GM12892 (cell line): ENCODE data around the gene TXN2.
A peak's percentile ranks its signal among the peaks of the same experiment; 100 is the strongest.

ENCODE experiments used
- DNase-seq: peaks from one replicate; pipeline ENCODE4 v3.0.0; 2011; ENCODE audit not compliant: insufficient read length
- FAIRE-seq: peaks from 2 replicates; lab custom pipeline; 2011; peaks lifted over from hg19 to GRCh38; lab: Jason Lieb, UNC
- POLR2A ChIP-seq: IDR thresholded peaks from 2 replicates; pipeline ENCODE4 v1.6.1; 2011; ENCODE audit warnings: low read depth, low read length, control low read depth
- POLR2AphosphoS5 ChIP-seq: IDR thresholded peaks from 2 replicates; pipeline ENCODE4 v1.6.1; 2011; ENCODE audit warnings: low read depth, low read length, control low read depth
- TAF1 ChIP-seq: IDR thresholded peaks from 2 replicates; pipeline ENCODE4 v1.6.1; 2011; ENCODE audit warnings: low read depth, mild to moderate bottlenecking, control low read depth, low read length, borderline replicate concordance

The TXN2 gene

DNA sequence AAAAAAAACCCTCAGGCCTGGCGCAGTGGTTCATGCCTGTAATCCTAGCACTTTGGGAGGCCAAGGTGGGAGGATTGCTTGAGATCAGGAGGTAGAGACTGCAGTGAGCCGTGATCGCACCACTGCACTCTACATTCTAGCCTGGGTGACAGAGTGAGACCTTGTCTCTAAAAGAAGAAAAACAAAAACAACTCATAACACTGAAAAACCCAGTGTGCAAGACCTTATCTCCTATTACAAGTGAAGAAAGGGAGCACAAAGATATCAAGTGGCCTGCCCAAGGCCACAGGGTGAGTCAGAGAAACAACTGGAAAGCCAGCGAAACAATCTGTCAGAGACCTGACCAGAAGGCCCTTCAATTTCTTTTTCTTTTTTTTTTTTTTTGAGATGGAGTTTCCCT, 2.5 kb downstream of the TXN2 start:
- no peak for TF ChIP-seq POLR2A
- no peak for TF ChIP-seq POLR2AphosphoS5
- TF ChIP-seq TAF1 = no peak
- DNase-seq = no peak
- no peak for FAIRE-seq

DNA sequence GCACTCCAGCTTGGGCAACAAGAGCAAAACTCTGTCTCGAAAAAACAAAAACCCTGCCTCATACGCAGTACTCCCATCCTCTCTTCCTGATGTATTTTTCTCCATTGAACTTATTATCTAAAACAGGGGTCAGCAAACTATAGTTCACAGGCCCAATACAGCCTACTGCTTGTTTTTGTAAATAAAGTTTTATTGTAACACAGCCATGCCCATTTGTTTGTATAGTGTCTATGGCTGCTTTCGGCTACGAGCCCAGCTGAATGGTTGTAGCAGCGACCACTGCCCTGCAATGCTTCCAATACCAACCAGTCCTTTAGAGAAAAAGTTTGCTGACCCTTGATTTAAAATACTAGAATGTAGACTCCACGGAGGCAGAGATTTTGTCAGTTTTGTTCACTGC, 6.1 kb downstream of the TXN2 start:
- no peak for TF ChIP-seq TAF1
- TF ChIP-seq POLR2A = no peak
- TF ChIP-seq POLR2AphosphoS5 = no peak
- no peak for FAIRE-seq
- DNase-seq = no peak

DNA sequence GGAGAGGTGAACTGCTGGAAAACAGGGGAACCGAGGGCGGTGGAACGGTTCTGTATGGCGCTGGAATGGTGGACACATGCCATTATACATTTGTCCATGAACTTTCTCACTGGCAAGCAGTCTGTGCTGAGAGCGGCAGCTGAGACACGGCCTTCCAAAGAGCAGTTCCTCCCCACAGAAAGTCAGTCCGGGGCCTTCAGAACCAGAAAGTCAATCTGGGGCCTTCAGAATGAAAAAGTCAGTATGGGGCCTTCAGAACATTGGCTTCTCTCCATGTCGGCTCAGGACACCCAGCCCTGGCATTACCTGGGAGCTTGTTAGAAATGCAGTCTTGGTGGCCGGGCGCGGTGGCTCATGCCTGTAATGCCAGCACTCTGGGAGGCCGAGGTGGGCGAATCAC, 8.8 kb downstream of the TXN2 start:
- TF ChIP-seq TAF1 (no peak), POLR2AphosphoS5 (no peak), POLR2A (no peak)
- DNase-seq (no peak), FAIRE-seq (no peak)

DNA sequence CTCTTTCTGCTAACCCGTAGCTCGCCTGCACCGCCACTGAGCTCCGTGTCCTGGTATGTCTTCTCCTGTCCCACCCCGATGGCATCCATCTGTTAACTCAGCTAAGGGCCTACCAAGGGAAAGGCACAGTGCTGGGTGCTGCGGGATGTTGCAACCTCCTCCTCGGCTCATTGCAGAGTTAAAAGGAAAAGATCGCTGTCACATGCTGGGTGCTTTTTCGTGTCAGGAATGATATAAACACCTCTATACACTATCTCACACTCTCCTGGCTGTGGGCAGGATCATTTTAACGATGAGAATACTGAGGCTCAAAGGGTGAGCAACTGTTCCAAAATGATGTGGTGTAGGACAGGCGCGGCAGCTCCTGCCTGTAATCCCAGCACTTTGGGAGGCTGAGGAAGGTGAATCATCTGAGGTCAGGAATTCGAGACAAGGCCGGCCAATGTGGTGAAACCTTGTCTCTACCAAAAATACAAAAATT, 10.1 kb downstream of the TXN2 start:
- FAIRE-seq (no peak), DNase-seq (no peak)
- TF ChIP-seq POLR2AphosphoS5 (no peak), TAF1 (no peak), POLR2A (no peak)

DNA sequence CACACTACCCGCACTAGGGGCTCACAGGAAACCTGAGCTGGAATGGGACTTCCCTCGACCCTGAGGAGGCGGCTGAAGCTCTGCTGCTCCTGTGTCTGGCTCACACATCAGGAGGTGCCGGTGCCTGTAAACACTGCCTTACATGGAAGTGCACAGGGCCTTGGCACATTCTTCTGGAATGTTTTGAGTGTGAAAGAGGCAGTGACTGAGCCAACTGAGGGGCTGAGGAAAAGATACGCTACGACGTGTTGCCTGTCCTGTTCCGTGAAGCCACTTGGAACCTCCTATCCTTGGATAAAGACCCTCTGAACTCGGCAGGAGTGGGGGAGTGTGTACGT, 10.5 kb downstream of the TXN2 start:
- TF ChIP-seq POLR2A = no peak
- TF ChIP-seq POLR2AphosphoS5 = peak; percentile 31; the same call in 1 of the 2 replicates
- DNase-seq = no peak
- no peak for FAIRE-seq

DNA sequence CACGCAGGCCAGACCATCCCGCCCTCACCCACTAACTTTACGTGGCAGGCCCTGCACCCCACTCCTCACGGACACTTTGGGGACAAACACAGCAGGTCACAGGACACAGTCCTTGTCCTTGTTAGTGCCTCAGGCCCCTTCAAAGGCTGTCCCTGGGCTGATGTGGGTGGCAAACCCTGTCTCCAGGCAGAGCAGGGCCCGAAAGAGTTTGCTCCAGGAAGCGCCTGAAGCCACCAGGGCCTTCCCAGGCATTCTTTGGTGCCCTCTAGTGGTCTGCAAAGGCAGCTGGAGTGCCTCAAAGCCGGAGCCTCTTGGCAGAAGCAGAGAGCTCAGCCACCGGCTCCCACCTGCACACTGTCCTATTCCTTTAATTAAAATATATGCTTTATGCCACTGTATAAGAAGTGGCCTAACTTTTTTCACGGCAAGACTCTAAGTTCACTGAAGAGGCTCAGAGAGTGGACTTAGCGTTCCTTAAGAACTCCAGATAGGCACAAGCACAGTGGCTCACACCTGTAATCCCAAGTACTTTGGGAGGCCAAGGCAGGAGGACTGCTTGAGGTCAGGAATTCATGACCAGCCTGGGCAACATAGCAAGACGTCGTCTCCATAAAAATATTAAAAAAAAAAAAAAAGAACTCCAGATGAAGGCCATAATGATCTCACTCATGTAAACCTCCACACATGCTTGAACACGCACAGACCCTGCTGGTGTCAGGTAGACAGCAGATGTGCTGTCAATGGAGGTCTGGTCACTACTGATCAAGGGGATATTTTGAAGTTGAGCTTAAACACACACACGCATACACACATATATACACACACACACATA, 11.1 kb downstream of the TXN2 start:
- peak; percentile 83 for FAIRE-seq
- peak; percentile 85 for DNase-seq
- TF ChIP-seq POLR2AphosphoS5 (no peak), TAF1 (no peak), POLR2A (no peak)

DNA sequence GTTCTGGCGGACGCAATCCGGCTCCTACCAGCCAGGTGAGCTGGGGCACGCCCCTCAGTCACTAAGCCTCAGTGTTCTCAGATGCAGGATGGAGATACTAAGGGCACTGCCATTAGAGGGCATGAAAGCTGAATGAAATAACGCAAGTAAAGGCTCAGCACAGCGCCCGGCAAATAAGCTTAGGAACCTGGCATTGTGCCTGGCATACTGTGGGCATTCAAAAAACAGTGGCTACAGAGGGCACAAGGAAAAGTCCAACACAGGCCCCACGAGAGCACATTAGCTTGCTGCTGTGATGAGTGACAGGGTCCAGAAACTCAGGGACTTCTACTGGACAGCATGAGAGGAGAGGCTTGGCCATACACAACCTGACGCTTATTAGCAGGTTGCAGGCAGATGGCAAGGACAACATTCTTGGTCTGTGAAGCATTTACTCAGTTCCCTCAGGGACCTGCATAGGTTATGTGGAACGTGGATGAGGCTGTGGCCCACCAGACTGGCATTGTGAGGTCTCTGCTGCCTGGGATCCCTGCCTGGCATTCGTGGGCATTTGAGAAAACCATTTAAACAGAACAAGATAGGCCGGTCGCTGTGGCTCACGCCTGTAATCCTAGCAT, 12.2 kb downstream of the TXN2 start:
- no peak for TF ChIP-seq TAF1
- TF ChIP-seq POLR2AphosphoS5 = no peak
- TF ChIP-seq POLR2A = no peak

DNA sequence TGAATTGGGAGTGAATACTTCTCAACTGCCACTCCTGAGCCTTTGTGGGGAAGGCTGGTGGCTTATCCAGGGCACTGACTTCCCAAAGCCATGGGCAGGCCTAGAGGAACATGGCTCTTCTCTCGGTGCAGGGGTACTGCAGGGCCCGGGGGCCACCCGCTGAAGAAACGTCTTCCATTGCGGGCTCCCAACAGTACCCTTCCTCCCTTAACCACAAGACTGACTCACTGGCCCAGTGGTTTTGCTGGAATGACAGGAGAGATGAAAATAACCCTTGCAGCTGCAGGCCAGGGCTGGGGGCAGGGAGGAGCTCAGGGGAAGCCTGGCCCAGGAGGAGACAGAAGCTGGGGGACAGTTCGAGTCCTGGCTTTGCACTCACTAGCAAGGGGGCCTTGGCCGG, 13.5 kb downstream of the TXN2 start:
- DNase-seq (no peak), FAIRE-seq (no peak)
- TF ChIP-seq TAF1 (no peak), POLR2AphosphoS5 (no peak), POLR2A (no peak)

More for the DNA sequence above, 12.2 kb downstream of the TXN2 start:
- FAIRE-seq (no peak), DNase-seq (no peak)

DNA sequence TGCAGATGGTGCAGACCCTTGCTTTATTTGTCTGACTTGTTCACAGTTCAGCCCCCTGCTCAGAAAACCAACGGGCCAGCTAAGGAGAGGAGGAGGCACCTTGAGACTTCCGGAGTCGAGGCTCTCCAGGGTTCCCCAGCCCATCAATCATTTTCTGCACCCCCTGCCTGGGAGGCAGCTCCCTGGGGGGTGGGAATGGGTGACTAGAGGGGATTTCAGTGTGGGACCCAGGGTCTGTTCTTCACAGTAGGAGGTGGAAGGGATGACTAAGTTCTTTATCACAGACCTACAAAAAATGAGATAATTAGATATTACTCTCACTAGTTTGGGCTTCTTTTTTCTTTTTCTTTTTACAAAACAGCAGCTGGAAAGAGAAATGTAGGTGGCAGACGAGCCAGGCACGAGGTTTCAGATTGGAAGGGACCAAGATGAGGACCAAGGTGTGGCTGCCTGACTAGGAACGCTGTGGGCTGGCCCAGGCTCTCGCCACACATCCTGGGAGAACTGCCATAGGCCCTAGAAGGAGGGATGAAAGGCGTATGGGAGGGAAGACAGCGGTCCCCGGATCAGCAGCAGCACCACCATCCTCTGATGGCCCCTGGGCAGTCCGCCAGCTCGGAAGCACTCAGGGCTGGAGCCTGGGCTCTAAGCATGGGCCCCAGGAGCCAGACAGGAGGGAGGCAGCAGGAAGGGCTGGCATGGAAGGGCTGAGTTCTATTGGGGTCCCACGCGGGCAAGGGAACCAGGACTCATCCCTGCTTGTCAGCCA, 14.2 kb downstream of the TXN2 start:
- DNase-seq (no peak), FAIRE-seq (no peak)
- no peak for TF ChIP-seq TAF1
- no peak for TF ChIP-seq POLR2A
- TF ChIP-seq POLR2AphosphoS5 = no peak

DNA sequence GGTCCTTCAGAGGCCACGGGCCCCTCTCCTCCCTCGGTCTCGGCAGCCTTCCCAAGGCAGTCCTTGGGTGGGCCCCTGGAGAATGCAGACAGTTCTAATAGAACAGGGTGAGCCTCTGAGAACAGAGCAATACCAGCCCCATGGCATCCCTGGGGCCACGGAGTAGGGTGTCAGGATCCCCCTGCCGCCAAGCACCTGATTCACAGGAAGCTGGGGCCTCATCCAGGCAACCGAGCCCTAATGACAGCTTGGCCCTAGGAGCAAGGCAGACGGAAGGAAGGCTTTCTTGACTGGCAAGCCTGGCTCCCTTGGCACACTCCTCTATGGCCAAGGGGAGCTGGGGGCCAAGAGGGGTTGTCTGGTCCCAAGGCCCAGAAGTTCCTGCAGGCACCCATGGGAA, 15.2 kb downstream of the TXN2 start:
- TF ChIP-seq TAF1 (no peak), POLR2AphosphoS5 (no peak; the same call in 1 of the 2 replicates), POLR2A (no peak)
- FAIRE-seq = no peak
- no peak for DNase-seq

DNA sequence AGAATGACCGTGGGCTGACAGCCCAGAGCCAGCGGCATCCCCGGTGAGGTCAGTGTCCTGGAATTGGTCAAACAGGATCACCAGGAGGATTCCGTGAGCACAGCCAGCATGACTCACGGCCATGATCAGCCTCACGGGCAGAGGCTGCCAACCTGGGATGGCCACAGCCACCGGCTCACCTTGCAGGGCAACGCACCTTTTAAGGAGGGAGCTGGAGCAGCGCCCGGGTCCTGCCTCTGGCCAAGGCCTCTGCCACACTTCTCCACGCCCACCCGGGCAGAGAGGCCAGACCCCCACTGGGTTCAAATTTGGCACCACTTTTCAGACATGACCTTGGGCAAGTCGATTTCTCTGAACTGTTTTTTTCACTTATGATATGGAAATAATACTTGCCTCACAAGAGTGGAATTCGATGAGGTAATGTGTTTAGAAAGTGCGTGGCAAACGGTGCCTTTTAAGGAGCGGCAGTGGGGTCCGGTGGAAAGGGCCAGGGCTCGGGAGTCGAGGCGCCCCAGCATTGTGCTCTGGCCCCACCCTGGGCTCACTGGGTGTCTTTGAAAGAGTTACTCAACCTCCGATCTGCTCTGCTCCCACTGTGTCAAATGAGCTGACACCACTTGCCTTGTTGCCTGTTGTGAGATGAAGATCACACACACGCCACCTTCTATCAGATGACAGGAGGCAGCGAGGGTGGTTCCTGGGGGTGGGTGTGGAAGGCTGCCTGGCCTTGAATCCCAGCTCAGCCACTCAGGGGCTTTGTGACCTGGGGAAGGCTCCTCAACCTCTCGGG, 16.0 kb downstream of the TXN2 start:
- TF ChIP-seq POLR2A = peak; percentile 41; the same call in 1 of the 2 replicates
- no peak for TF ChIP-seq TAF1
- TF ChIP-seq POLR2AphosphoS5 = no peak; the same call in 1 of the 2 replicates
- no peak for DNase-seq
- FAIRE-seq = no peak
